GM19468 (cell line): ENCODE data around the gene PGAP6.
"Not testable (repeated sequence)": the region's sequence is repeated elsewhere in the genome, so short reads cannot be mapped to it uniquely, and the experiment has no call there.

Source experiments
- ATAC-seq: cut with Tn5 transposase; IDR thresholded peaks from one replicate; pipeline ENCODE4 v1.9.1; 2021; ENCODE audit warnings: mild to moderate bottlenecking, moderate library complexity, moderate number of reproducible peaks; ENCODE audit not compliant: unreplicated experiment; ENCODE audit errors: extremely low read depth

The PGAP6 gene

DNA sequence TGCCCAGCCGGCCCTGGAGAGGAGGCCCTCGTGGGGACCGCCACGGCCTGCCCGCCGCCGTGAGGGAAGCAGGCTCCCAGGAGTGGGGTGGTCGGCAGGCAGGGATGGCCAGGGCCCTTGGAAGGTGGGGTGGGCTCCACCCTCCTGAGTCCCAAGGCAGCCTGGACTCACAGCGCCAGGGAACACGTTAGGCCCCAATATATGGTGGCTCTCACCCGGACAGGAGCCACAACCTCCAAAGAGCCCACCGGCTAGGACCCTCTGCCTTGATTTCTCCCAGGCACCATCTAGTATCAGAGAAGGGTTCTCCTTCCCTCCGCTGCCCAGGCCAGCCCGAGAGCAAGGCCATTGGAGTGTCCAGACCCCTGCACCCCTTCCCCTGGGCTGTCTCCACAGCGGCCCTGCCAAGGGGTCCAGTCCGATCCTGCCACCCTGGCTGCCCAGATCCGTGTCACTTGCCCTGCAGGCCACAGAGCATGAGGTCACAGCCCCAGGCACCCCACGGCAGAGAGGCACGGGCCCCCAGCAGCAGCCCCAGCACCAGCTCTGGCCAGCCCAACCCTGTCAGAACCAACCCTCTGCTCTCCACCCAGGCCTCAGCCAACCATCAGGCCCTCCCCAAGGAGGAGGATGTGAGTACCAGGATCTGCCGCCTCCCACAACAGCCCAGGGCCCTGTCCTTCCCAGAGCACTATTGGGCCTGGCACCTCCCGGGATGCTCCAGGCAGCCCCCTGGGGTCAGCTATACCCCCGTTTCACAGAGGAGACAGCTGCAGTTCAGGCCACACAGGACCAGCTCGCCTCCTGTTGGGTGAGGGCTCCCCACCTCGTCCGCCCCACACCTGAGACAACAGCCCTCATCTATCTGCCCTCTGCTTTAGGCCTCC is 28.1 kb downstream of the PGAP6 start:
- ATAC-seq, result no peak

DNA sequence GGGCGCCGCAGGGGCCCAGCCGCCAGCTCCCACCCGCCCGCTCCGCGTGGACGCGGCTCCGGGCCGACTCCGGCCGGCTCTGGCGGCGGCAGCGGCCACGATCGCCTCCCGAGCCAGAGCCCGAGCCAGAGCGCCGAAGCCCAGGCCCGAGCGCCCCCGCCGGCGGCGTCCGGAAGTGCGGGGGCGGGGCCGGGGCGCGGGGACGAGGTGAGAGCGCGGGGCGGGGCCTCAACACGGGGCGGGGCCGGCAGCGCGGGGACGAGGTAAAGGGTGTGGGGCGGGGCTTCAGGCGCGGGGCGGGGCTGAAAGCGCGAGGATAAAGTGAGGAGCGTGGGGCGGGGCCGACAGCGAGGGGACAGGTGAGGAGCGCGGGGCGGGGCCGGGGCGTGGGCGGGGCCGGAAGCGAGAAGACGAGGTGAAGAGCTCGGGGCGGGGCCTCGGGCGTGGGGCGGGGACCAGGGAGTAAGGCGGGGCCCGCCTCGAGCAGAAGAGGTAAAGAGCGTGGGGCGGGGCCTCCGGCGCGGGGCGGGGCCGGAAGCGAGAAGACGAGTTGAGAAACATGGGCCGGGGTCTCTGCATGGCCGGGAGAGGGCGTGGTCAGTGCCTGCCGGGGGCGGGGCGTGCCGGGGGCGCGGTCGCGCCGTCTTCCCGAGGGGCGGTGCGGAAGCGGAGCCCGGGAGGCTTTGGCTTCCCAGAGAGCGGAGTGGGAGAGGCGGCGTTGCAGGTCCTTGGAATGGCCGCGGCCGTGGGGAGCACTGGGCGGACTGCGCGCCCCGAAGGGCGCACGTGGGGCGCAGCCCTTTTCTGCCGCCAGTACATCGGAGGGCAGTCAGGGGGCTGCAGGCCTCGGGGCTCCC is 29.0 kb downstream of the PGAP6 start, which contains the start of gene AXIN1:
AXIN1 (minus strand) TSS at position 177 of the 857 bp plus-strand sequence. CDS start 5,698 bp downstream, outside the sequence.
- ATAC-seq, result peak; percentile 23

DNA sequence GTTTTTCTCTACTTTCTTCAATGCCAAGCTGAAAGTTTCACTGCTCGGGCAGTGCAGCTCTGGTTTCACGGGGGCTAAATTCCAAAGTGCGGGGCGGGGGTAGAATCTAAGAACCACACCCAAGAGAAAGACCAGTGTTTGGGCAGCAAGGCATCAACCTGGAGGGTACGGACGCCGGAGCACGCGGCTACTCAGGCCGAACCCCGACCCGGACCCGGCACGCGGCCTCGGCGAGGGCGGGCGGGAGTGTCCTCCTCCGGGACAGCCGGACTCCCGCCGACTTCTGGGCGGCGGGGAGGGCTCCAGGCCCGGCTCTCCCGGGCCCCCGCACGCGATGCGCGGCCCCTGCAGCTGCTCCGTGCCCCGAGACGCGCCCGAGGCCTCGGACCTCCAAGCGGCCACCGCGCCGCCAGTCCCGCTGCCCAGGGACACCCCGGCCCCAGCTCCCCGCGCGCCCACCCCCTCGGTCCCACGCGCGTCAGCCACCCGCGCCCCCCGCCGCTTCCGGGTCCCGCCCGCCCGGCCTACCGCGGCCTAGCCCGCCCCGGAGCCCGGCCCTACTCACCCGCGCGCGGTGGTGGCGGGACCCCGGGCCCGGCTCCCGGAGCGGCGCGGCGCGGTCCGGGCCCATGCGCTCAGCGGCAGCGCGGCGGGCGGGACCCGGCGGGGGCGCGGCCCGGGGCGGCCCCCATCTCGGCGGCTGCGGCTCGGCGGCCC is 29.8 kb downstream of the PGAP6 start:
- no peak for ATAC-seq

DNA sequence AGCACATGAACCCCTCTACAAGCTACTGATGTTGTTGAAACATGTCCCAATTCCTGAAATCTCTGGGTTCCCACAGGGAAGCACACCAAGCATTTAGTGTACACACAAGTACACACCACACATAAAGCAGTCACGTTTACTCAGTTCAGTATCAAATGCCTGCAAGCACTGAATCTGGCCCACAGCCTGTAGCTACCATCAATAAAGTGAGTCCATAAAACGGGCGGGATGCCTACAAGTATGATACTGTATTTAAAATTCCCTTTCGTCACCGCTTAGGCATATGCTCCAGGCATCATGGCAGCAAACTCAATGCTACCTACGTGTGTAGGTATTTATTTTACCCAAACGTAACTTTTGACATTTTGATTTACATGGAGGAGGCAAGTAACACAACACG is 31.6 kb downstream of the PGAP6 start:
- ATAC-seq, result no peak

DNA sequence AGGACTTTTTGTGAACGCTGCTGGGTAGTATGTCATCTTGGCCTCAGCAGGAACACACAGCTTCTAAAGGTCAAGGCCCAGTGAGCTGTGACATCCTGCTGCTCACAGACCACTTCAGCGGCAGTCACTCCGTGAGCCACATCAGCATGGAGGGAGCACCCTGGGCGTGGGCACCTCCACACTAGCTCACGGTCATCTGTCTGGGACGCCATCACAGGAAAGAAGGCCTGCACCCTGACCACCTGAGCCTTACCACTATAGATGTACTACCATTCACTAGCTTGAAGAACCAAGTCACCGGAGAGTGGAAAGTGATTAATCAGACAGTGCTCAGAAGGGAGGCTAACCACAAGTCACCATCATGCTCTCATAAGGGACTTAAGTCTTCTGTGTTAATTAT is 32.6 kb downstream of the PGAP6 start:
- no peak for ATAC-seq

DNA sequence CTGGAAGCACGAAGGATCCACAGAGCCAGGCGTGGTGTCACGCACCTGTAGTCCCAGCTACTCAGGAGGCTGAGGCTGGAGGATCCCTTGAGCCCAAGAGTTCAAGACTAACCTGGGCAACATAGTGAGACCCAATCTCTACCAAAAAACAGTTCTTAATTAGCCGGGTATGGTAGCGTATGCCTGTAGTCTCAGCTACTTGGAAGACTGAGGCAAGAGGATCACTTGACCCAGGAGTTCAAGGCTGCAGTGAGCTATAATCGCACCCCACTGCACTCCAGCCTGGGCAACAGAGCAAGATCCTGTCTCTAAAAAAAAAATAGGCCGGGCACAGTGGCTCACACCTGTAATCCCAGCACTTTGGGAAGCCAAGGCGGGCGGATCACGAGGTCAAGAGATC is 33.3 kb downstream of the PGAP6 start:
- ATAC-seq, result not testable (repeated sequence)

DNA sequence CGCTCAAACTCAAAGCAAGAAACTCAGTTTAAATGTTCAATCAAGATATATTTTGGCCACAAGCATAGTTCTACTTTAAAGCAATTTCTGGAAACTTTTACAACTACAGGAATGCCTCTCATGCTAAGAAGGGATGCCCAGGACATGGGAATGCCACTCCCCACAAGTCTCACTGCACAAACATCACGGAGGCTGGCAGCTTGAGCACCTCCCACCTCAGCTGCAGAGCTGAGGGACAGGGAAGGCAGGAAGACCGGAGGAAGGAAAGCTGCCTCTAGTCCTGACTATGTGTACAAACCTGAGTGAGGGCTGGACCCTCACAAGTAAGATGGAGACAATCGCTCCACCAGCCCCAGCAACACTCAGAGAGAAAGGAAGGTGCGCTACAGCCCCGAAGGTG is 34.6 kb downstream of the PGAP6 start:
- no peak for ATAC-seq

DNA sequence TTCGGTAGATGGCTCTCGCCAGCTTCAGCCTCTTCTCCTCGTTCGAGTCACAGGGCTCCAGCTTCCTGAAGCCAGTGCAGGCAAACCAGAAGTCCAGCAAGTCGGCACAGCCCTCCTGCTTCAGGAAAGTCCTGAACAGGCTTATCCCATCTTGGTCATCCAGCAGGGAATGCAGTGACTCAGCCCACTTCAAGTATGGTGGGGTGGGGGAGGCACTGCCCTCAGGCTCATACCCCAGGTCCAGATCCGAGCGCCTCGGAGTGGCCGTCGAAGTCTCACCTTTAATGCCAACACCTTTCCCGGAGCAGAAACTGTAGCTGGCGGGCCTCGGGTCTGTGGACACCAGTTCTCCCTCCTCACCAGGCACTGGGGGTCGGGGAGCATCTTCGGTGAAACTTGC is 35.2 kb downstream of the PGAP6 start:
- no peak for ATAC-seq

DNA sequence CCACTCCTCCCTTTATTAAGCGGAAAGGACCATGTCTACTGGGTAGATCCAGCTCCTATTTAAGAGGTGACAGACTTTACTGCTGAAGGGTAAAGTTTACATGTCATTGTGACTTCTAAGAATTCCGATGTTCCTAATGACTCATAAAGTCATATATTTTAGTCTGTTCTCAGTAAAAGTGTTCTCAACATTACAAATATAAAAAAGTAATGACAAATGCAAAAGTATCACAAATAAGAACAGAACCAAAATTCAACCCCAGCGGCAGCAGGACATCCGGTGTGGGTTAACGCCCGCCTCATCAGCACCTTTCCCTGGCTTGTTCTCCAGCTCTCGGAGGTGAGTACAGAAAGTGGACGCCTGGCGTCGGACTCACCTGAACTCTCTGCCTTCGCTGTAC is 36.0 kb downstream of the PGAP6 start:
- no peak for ATAC-seq

DNA sequence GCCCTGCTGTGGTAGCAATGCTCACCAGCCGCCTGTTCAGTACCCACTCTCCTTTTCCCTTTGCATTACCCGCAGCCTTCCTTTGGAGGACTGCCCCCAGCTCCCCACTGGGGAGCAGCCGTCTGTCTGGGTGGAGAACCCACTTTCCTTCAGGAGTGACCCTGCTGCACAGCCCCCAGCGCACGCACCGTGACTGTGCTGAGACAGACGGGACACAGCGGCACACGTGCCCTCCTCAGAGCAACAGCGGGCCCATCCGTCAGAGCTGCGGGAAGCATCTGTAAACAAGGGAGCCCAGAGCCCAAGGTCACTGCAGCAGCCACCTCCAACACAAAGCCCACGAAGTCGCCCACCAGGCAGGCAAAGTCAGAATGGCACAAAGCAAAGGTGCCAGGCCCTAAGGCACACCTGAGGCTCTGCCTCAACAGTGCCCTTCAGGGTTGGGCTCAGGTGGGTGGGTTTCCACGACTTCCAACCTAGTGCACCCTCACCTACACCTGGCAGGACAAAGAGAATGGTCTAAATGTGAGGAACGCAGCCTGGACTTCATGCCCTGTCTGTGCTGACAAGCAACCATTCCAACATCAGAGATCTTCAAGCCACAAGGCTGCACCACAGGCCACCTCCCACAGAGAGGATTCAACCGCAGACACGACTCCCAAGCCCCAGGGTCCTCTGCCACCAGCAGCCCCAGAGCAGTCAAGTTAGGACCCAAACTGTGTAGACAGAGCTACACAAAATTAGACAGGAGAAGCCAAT is 39.1 kb downstream of the PGAP6 start:
- no peak for ATAC-seq

DNA sequence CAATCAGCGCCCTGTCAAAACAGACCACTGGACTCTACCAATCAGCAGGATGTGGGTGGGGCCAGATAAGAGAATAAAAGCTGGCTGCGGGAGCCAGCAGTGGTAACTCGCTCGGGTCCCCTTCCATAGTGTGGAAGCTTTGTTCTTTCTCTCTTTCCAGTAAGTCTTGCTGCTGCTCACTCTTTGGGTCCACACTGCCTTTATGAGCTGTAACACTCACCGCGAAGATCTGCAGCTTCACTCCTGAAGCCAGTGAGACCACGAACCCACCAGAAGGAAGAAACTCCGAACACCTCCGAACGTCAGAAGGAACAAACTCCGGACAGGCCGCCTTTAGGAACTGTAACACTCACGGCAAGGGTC is 39.8 kb downstream of the PGAP6 start:
- ATAC-seq, result not testable (repeated sequence)

DNA sequence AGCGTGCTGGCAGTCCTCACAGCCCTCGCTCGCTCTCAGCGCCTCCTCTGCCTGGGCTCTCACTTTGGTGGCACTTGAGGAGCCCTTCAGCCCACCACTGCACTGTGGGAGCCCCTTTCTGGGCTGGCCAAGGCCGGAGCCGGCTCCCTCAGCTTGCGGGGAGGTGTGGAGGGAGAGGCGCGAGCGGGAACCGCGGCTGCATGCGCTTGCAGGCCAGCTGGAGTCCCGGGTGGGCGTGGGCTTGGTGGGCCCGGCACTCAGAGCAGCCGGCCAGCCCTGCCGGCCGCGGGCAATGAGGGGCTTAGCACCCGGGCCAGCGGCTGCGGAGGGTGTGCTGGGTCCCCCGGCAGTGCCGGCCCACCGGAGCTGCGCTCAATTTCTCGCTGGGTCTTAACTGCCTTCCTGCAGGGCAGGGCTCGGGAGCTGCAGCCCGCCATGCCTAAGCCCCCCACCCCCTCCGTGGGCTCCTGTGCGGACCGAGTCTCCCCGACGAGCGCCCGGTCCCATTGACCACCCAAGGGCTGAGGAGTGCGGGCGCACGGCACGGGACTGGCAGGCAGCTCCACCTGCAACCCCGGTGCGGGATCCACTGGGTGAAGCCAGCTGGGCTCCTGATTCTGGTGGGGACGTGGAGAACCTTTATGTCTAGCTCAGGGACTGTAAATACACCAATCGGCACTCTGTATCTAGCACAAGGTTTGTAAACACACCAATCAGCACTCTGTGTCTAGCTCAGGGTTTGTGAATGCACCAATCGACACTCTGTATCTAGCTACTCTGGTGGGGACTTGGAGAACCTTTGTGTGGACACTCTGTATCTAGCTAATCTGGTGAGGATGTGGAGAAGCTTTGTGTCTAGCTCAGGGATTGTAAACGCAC is 40.4 kb downstream of the PGAP6 start:
- not testable (repeated sequence) for ATAC-seq

DNA sequence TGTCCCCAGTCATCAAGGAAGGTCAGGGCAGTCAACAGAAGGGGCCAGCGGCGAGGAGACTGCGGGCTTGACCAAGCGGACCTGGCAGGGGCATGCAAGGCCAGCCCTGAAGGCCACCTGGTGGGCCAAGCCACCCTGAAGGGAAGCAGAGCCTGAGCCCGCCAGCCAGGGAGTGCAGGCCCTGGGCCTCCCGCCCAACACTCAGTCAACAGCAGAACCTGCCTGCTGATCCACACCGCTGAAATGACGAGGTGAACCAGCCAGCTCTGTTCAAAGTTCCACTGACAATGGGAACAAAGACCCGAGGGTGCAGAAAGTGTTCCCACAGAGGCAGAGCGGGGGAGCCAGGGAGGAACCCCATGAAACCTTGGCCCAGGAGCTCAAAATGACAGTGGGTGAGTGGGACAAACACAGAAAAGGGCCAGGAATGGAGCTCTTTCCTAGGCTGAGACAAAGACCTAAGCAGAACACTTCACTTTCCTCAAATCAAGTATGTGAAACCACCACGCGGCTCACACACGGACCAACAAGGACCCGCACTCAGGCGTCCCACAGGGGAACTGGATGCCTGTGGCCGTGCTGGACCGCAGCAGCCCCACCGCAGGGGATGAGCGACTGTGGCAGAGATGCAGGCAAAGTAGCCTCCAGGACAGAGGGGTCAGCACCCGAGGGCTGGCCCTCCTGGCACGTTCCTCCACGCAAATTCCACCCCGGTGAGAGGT is 41.2 kb downstream of the PGAP6 start:
- ATAC-seq, result no peak

DNA sequence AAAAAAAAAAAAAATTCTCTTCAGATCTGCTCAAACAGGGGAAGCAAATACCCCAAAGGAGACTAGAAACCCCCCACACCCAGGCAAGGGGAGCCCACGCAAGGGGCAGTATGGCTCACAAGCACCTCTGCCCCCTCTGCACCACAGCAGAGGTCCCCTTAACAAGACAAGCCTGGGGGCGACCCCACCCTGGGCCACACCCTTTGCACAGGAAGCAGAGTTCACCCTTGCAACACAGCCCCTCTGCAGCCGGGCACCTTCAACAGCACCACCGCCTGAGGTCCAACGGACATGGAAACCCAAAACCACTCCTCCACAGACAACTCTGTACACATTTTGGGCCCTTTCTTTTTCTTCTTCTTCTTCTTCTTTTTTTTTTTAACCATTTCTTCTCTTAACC is 42.1 kb downstream of the PGAP6 start:
- ATAC-seq, result no peak

DNA sequence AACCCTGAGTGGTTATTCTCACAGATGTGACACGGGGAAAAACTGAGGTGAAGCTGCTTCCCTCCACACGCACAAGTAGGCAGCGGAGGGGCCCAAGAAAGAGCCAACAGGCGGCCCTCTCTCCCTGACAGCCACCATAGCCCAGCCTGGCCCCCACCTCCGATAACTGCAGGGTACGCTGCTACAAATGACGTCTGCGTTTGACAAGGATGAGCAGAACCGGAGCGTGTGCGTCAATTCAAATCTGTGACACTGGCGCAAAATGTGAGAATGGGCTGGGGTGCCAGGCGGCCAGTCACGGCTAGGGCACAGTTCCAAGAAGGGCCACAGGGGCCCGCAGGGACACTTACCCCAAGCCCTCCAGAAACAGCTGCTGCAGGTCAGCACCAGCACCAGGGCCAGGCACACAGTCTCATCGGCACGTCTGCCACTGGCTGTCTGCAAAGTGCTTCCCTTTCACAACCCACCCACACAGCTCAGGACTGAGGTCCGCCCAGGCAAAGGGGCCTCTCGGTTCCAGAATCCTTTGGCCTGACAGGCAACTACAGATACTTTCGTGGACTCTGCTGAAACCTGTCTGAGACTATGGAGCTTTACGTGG is 43.7 kb downstream of the PGAP6 start:
- ATAC-seq, result no peak

DNA sequence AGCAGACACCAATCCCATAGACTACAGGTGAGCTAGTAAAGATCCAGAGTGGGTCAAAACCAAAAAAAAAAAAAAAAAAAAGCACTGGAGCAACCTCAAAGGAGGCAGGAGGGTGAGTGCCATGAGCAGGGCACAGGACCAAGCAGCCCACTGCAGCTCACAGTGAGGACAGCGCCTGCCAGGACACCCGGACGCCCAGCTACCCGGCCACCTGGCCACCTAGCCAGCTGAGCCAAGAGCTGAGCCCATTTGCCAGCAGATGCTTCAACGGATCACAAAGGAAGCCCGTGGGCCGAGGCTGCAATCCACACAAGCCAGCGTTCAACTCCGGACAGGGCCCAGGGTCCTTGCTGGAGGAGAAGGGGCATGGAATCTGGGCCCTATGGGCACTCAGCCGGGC is 44.3 kb downstream of the PGAP6 start:
- ATAC-seq, result no peak

DNA sequence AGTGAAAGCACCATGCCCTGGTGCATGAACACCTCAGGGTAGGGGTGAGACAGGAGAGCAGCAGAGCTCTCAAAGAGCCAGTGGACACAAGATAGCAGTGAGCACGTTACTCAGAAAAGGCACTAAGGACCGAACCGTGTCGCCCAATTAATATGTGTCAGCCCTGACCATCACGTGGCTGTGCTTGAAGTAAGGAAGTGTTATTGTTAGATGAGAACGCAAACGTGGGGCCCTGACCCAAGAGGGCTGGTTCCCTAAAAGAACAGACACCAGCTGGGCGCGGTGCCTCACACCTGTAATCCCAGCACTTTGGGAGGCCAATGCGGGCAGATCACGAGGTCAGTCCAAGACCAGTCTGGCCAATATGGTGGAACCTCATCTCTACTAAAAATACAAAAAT is 45.5 kb downstream of the PGAP6 start:
- no peak for ATAC-seq
